ENCODE data around the gene GDNF.
"Not testable (repeated sequence)": the region's sequence is repeated elsewhere in the genome, so short reads cannot be mapped to it uniquely, and the experiment has no call there.

Gene GDNF

DNA sequence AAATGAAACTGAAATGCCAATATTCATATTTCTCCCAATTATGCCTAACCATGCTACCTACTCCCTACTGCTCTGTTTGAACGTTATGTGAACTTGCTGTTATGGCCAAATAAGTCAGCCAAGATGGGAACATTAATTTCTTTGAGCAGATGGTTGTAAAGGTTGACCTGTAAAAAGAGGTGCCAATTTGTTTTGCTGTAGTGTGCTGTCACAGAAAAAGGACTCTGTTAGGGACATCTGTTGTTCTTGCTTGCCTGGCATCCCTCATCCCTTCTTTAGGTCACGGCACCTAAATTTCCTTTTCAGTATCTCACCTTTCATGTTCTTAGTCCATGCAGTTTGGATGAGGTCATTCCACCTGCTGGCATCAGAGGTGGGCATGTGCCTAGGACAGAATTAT, 35.4 kb downstream of the GDNF start:
- Histone ChIP-seq H3K9me3 (no peaks in the 10 kb centered on the region), H3K36me3 (no peaks in the 10 kb centered on the region), H3K4me3 (ENCODE audit: low read depth in 1 of 2, low read length in 1 of 2) (no peak overlapping the region), H3K27me3 (peaks cover 19% of the 10 kb centered on the region), H3K4me1 (ENCODE audit: control insufficient read depth in 1 of 2, insufficient read depth in 1 of 2, low read depth in 1 of 2, low read length in 1 of 2) (no peaks in the 10 kb centered on the region), H3K27ac (no peak overlapping the region)
- TF ChIP-seq CTCF (IDR thresholded peaks at IDR 0.05) = no peak

GRCh38 chr5:37803487-37803886, 36.4 kb downstream of the GDNF start:
- no peaks in the 10 kb centered on the region for H3K36me3 ChIP-seq
- TF ChIP-seq CTCF (IDR thresholded peaks at IDR 0.05) = no peak
- H3K27me3 ChIP-seq = peaks cover 19% of the 10 kb centered on the region
- no peaks in the 10 kb centered on the region for H3K4me1 ChIP-seq (ENCODE audit: control insufficient read depth in 1 of 2, insufficient read depth in 1 of 2, low read depth in 1 of 2, low read length in 1 of 2)
- no peak overlapping the region for H3K4me3 ChIP-seq (ENCODE audit: low read depth in 1 of 2, low read length in 1 of 2)
- H3K27ac ChIP-seq = no peak overlapping the region
- H3K9me3 ChIP-seq = no peaks in the 10 kb centered on the region

DNA sequence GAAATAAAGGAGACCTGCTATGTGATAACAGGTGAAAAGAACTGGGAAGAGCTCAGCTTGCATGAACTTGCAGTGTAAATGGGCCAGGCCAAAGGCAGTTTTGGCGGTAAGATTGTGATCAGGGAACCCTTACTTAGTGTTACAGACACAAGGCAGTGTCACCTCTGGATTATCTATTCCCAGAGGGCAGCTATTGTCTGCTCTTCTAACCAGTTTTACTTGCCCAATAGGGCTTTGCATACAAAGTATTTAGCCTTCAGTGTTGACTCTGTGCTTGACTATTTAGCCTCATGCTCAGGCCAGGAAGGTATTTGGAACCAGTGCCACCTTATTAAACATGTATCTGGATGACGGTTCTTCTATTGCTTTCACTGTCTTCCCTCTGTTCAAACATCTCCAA, 38.3 kb downstream of the GDNF start:
- no peaks in the 10 kb centered on the region for H3K4me1 ChIP-seq (ENCODE audit: control insufficient read depth in 1 of 2, insufficient read depth in 1 of 2, low read depth in 1 of 2, low read length in 1 of 2)
- no peak overlapping the region for H3K4me3 ChIP-seq (ENCODE audit: low read depth in 1 of 2, low read length in 1 of 2)
- no peak overlapping the region for H3K27ac ChIP-seq
- H3K9me3 ChIP-seq = no peaks in the 10 kb centered on the region
- no peaks in the 10 kb centered on the region for H3K36me3 ChIP-seq
- TF ChIP-seq CTCF (IDR thresholded peaks at IDR 0.05) = no peak
- peaks cover 19% of the 10 kb centered on the region for H3K27me3 ChIP-seq

GRCh38 chr5:37799865-37800421, 39.9 kb downstream of the GDNF start:
- Histone ChIP-seq H3K36me3 (no peaks in the 10 kb centered on the region), H3K27ac (no peak overlapping the region), H3K4me3 (ENCODE audit: low read depth in 1 of 2, low read length in 1 of 2) (no peak overlapping the region), H3K27me3 (peaks cover 15% of the 10 kb centered on the region), H3K4me1 (ENCODE audit: control insufficient read depth in 1 of 2, insufficient read depth in 1 of 2, low read depth in 1 of 2, low read length in 1 of 2) (no peaks in the 10 kb centered on the region), H3K9me3 (no peaks in the 10 kb centered on the region)
- TF ChIP-seq CTCF (IDR thresholded peaks at IDR 0.05) = no peak

GRCh38 chr5:37796435-37796834, 43.4 kb downstream of the GDNF start:
- H3K4me1 ChIP-seq (ENCODE audit: control insufficient read depth in 1 of 2, insufficient read depth in 1 of 2, low read depth in 1 of 2, low read length in 1 of 2); H3K27ac ChIP-seq: not testable (repeated sequence)

GRCh38 chr5:37795292-37795691, 44.5 kb downstream of the GDNF start:
- H3K4me1 ChIP-seq (ENCODE audit: control insufficient read depth in 1 of 2, insufficient read depth in 1 of 2, low read depth in 1 of 2, low read length in 1 of 2); H3K36me3 ChIP-seq; H3K27me3 ChIP-seq; H3K9me3 ChIP-seq; H3K27ac ChIP-seq; H3K4me3 ChIP-seq (ENCODE audit: low read depth in 1 of 2, low read length in 1 of 2): not testable (repeated sequence)

More at GRCh38 chr5:37796435-37796834, 43.4 kb downstream of the GDNF start:
- H3K9me3 ChIP-seq; H3K27me3 ChIP-seq; H3K36me3 ChIP-seq; H3K4me3 ChIP-seq (ENCODE audit: low read depth in 1 of 2, low read length in 1 of 2): not testable (repeated sequence)

Data from neutrophil (primary cell).